Endodermal cell (in vitro differentiated cells): ENCODE results near the gene CNRIP1. TPM values are rescaled to one million over a fixed set of nuclear protein-coding genes. Genes with fewer than 3 reads are reported as not detected.

ENCODE experiments used
- DNase-seq: peaks from one replicate; pipeline ENCODE4 v3.0.0-alpha.2; 2017
- H3K27ac ChIP-seq: 2 replicates; pipeline ENCODE4 v1.5.1; 2013; ENCODE audit warnings: mild to moderate bottlenecking, low read depth, low read length, moderate library complexity
- H3K27me3 ChIP-seq: 2 replicates; pipeline ENCODE4 v1.6.1; 2013; ENCODE audit warnings: mild to moderate bottlenecking, low read length, moderate library complexity; ENCODE audit not compliant: insufficient read depth, control insufficient read depth, poor library complexity, severe bottlenecking
- H3K36me3 ChIP-seq: 2 replicates; pipeline ENCODE4 v1.7.0; 2013; ENCODE audit warnings: mild to moderate bottlenecking, low read length, moderate library complexity; ENCODE audit not compliant: control insufficient read depth, insufficient read depth
- H3K4me1 ChIP-seq: one replicate; pipeline ENCODE4 v1.7.0; 2013; ENCODE audit warnings: low read length; ENCODE audit not compliant: control insufficient read depth, insufficient read depth
- H3K4me3 ChIP-seq: 2 replicates; pipeline ENCODE4 v1.5.1; 2013; ENCODE audit warnings: mild to moderate bottlenecking, low read length, moderate library complexity
- H3K9ac ChIP-seq: 2 replicates; pipeline ENCODE4 v1.6.1; 2013; ENCODE audit warnings: mild to moderate bottlenecking, low read length, moderate library complexity; ENCODE audit not compliant: poor library complexity, severe bottlenecking; ENCODE audit errors: extremely low read depth
- H3K9me3 ChIP-seq: 2 replicates; pipeline ENCODE4 v1.6.1; 2013; ENCODE audit warnings: mild to moderate bottlenecking, low read length, moderate library complexity; ENCODE audit not compliant: control insufficient read depth
- H3K27ac Mint-ChIP-seq: 2 replicates; pipeline ENCODE4 v1.8.0; 2020; ENCODE audit warnings: mixed read lengths
- H3K27me3 Mint-ChIP-seq: 2 replicates; pipeline ENCODE4 v1.8.0; 2021; ENCODE audit warnings: mild to moderate bottlenecking, mixed read lengths; ENCODE audit not compliant: insufficient read depth
- H3K36me3 Mint-ChIP-seq: 2 replicates; pipeline ENCODE4 v1.8.0; 2020; ENCODE audit warnings: low read depth, mixed read lengths
- H3K4me1 Mint-ChIP-seq: 2 replicates; pipeline ENCODE4 v1.8.0; 2020; ENCODE audit warnings: mixed read lengths
- H3K4me3 Mint-ChIP-seq: 2 replicates; pipeline ENCODE4 v1.8.0; 2020; ENCODE audit warnings: mild to moderate bottlenecking, moderate library complexity, mixed read lengths
- H3K9me3 Mint-ChIP-seq: 2 replicates; pipeline ENCODE4 v1.8.0; 2020; ENCODE audit warnings: mild to moderate bottlenecking, mixed read lengths
- WGBS, 2 experiments: methylation state at CpG; one replicate each; pipeline versions ENCODE4 v1.1.5 to v1.1.7; 2013; ENCODE audit warnings: missing lambda C conversion rate in 2 of 2, mixed read lengths in 1 of 2; ENCODE audit not compliant: insufficient coverage in 1 of 2, insufficient read length in 1 of 2; 5-methylcytosine and 5-hydroxymethylcytosine counted together
- total RNA-seq, 2 donors: library from RNA; stranded (reverse); fragmentation: NEBNext Ultra II Directional in 1 of 2; extraction: Animal tissue kit (Norgen Biotek cat#: 25700) in 1 of 2; gene quantifications; 2 replicates in 1 of 2; 3 replicates in 1 of 2; pipeline ENCODE4 v1.2.1, GENCODE V29; 2021
- TF ChIP-seq, protein P1 (sequence below): fragments of 200-600 bp; sonication (generic); conservative IDR thresholded peaks from 2 replicates; pipeline ENCODE4 v1.5.0; 2021; ENCODE audit warnings: antibody characterized with exemption, mild to moderate bottlenecking

Gene CNRIP1
- total RNA-seq, 2 donors from 2014 or later = 0.57 TPM; not detected in 1

DNA sequence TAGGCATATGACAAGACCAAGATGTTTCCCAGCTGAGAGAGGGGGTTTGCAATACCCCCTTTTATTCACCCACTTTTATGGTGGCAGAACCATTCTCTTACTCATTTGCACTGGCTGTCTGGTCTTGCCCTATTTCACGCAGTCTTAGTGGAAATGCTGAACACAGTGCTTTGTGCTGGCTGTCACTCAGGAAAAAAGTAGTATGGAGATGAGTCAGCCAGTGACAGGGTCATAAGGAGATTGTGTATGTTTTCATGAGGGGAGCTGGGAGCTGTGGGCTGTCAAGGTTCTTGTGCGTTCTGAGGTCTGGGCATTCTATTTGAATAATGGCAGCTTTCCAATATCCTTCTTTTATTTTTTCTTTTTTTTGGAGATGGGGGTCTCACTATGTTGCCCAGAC lies 10.9 kb upstream of the CNRIP1 start:
- H3K4me1 ChIP-seq = no peaks in the 10 kb centered on the region
- Mint-ChIP-seq H3K36me3 (no peaks in the 10 kb centered on the region), H3K27ac (no peak overlapping the region), H3K4me3 (no peak overlapping the region), H3K9me3 (no peaks in the 10 kb centered on the region), H3K4me1 (no peaks in the 10 kb centered on the region), H3K27me3 (no peaks in the 10 kb centered on the region)
- H3K4me3 ChIP-seq = no peak overlapping the region
- DNase-seq = no peak
- peaks cover 14% of the 10 kb centered on the region for H3K27me3 ChIP-seq
- no peak overlapping the region for H3K9ac ChIP-seq
- no peak overlapping the region for H3K27ac ChIP-seq
- TF ChIP-seq, protein P1, sequence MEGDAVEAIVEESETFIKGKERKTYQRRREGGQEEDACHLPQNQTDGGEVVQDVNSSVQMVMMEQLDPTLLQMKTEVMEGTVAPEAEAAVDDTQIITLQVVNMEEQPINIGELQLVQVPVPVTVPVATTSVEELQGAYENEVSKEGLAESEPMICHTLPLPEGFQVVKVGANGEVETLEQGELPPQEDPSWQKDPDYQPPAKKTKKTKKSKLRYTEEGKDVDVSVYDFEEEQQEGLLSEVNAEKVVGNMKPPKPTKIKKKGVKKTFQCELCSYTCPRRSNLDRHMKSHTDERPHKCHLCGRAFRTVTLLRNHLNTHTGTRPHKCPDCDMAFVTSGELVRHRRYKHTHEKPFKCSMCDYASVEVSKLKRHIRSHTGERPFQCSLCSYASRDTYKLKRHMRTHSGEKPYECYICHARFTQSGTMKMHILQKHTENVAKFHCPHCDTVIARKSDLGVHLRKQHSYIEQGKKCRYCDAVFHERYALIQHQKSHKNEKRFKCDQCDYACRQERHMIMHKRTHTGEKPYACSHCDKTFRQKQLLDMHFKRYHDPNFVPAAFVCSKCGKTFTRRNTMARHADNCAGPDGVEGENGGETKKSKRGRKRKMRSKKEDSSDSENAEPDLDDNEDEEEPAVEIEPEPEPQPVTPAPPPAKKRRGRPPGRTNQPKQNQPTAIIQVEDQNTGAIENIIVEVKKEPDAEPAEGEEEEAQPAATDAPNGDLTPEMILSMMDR = no peak
- no peaks in the 10 kb centered on the region for H3K9me3 ChIP-seq
- H3K36me3 ChIP-seq = no peaks in the 10 kb centered on the region
- 76% methylated on average over 2 of the region's 2 CpGs; no CpG with 5 or more reads in 1 of the 2 experiments for WGBS, 2 experiments

DNA sequence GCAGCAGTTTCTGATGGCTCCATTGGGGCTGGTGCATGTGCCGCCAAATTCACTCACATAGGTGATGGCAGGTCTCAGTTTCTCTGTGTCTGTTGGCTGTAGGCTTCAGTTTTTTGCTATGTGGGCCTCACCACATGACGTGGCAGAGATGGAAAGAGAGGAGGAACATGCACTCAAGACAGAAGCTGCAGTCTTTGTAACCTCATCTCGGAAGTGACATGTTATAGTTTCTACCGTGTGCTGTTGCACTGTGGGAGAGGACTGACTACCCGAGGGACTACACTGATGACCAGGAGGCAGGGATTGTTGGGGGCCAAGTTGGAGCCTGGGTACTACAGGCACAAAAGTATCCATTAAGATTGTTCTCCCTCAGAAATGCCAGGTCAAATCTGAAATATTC lies 9.2 kb upstream of the CNRIP1 start:
- Histone ChIP-seq H3K27ac (no peak overlapping the region), H3K9ac (no peak overlapping the region), H3K27me3 (peaks cover 27% of the 10 kb centered on the region), H3K4me3 (no peak overlapping the region), H3K4me1 (no peaks in the 10 kb centered on the region), H3K9me3 (no peaks in the 10 kb centered on the region), H3K36me3 (no peaks in the 10 kb centered on the region)
- TF ChIP-seq, protein P1 = no peak
- peaks cover 4% of the 10 kb centered on the region for H3K27me3 Mint-ChIP-seq
- 64 to 87% methylated on average over 3 to 5 of the region's 5 CpGs for WGBS, 2 experiments
- H3K36me3 Mint-ChIP-seq = no peaks in the 10 kb centered on the region
- no peak overlapping the region for H3K4me3 Mint-ChIP-seq
- H3K4me1 Mint-ChIP-seq = no peaks in the 10 kb centered on the region
- no peak for DNase-seq
- H3K27ac Mint-ChIP-seq = no peak overlapping the region
- no peaks in the 10 kb centered on the region for H3K9me3 Mint-ChIP-seq

DNA sequence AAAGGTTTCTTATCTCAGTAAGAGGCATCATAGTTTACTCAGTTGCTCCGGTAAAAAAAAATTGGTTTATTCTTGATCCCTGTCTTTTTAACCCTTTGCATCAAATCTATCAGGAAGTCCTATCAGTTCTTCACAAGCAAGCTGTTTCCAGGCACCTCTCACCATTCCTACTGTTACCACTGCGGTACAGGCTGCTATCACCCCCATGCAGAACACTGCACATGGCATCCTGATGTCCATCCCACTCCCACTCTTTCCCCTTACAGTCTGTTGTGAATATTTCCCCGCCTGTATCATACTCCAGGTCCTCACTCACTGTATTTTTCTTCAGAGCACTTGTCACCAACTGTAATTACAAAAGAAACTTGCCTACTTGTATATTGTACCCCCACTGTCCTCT lies 5.3 kb upstream of the CNRIP1 start:
- no peak for DNase-seq
- H3K4me1 Mint-ChIP-seq = no peaks in the 10 kb centered on the region
- TF ChIP-seq, protein P1 = no peak
- H3K4me1 ChIP-seq = no peaks in the 10 kb centered on the region
- no peaks in the 10 kb centered on the region for H3K36me3 Mint-ChIP-seq
- peaks cover 64% of the 10 kb centered on the region for H3K27me3 ChIP-seq
- 90 to 92% methylated on average over 1 to 3 of the region's 3 CpGs for WGBS, 2 experiments
- no peak overlapping the region for H3K4me3 ChIP-seq
- H3K27me3 Mint-ChIP-seq = peaks cover 31% of the 10 kb centered on the region
- H3K4me3 Mint-ChIP-seq = no peak overlapping the region
- H3K9ac ChIP-seq = no peak overlapping the region
- H3K9me3 Mint-ChIP-seq = no peaks in the 10 kb centered on the region
- no peaks in the 10 kb centered on the region for H3K9me3 ChIP-seq
- no peak overlapping the region for H3K27ac ChIP-seq
- H3K36me3 ChIP-seq = no peaks in the 10 kb centered on the region
- no peak overlapping the region for H3K27ac Mint-ChIP-seq
